ENCODE measurements around the gene CRYAA.

- TF ChIP-seq CTCF (IDR thresholded peaks at IDR 0.05) (no peak), POLR2A (IDR thresholded peaks at IDR 0.05) (no peak), EP300 (IDR thresholded peaks at IDR 0.05) (no peak)
These were observed 18.9 kb downstream of the CRYAA start for GRCh38 chr21:43187715-43188114.

Data from sigmoid colon (tissue), 4 donors.